GM21529 (cell line): Measurements from ENCODE around the gene ALK.

ENCODE experiments used
- ATAC-seq: cut with Tn5 transposase; IDR thresholded peaks from one replicate; pipeline ENCODE4 v1.9.1; 2021; ENCODE audit not compliant: unreplicated experiment

The ALK gene

GRCh38 chr2:29614295-29614830 lies 307.0 kb downstream of the ALK start:
- ATAC-seq = no peak

- ATAC-seq = no peak
These were observed 307.6 kb downstream of the ALK start for GRCh38 chr2:29613792-29614266.

GRCh38 chr2:29613067-29613466 lies 308.3 kb downstream of the ALK start:
- ATAC-seq = no peak

GRCh38 chr2:29612568-29612967 lies 308.8 kb downstream of the ALK start:
- no peak for ATAC-seq

- ATAC-seq = no peak
These were observed 309.5 kb downstream of the ALK start for GRCh38 chr2:29611850-29612249.

- no peak for ATAC-seq
These were observed 310.1 kb downstream of the ALK start for GRCh38 chr2:29611261-29611660.

GRCh38 chr2:29610569-29610968 lies 310.8 kb downstream of the ALK start:
- ATAC-seq = no peak

- ATAC-seq = no peak
These were observed 314.4 kb downstream of the ALK start for GRCh38 chr2:29607038-29607420.

GRCh38 chr2:29606104-29607037 lies 315.0 kb downstream of the ALK start:
- ATAC-seq = no peak

- ATAC-seq = no peak
These were observed 318.0 kb downstream of the ALK start for GRCh38 chr2:29603341-29603740.

- no peak for ATAC-seq
These were observed 319.5 kb downstream of the ALK start for GRCh38 chr2:29601872-29602271.

- no peak for ATAC-seq
These were observed 320.1 kb downstream of the ALK start for GRCh38 chr2:29601321-29601720.

GRCh38 chr2:29599946-29600345 lies 321.4 kb downstream of the ALK start:
- no peak for ATAC-seq

GRCh38 chr2:29598978-29599377 lies 322.4 kb downstream of the ALK start:
- ATAC-seq = no peak

- no peak for ATAC-seq
These were observed 324.4 kb downstream of the ALK start for GRCh38 chr2:29597035-29597434.

GRCh38 chr2:29596584-29596983 lies 324.8 kb downstream of the ALK start:
- ATAC-seq = no peak

- ATAC-seq = no peak
These were observed 329.8 kb downstream of the ALK start for GRCh38 chr2:29591600-29591999.

GRCh38 chr2:29590211-29590610 lies 331.2 kb downstream of the ALK start:
- no peak for ATAC-seq

GRCh38 chr2:29589440-29590103 lies 331.8 kb downstream of the ALK start:
- no peak for ATAC-seq

- no peak for ATAC-seq
These were observed 333.8 kb downstream of the ALK start for GRCh38 chr2:29587402-29588190.

GRCh38 chr2:29586919-29587318 lies 334.5 kb downstream of the ALK start:
- no peak for ATAC-seq
